DOHH2 (cell line): ENCODE data around the gene HERC2.

Experiments
- CTCF ChIP-seq: fragments of 200-600 bp; sonication (generic); IDR thresholded peaks from one replicate; pipeline ENCODE4 v1.5.1; 2014; ENCODE audit warnings: antibody characterized with exemption, mild to moderate bottlenecking, low read depth, low read length; ENCODE audit not compliant: poor library complexity, severe bottlenecking
- EZH2phosphoT487 ChIP-seq: fragments of 200-600 bp; sonication (generic); IDR thresholded peaks from 2 replicates; pipeline ENCODE4 v1.6.1; 2017; ENCODE audit warnings: borderline replicate concordance, mild to moderate bottlenecking, antibody characterized with exemption, low read length, moderate library complexity, mixed read lengths

GRCh38 chr15:28190391-28191174, 131.4 kb downstream of the HERC2 start:
- no peak for TF ChIP-seq CTCF
- no peak for TF ChIP-seq EZH2phosphoT487
